ENCODE measurements around the gene TRPM3.

DNA sequence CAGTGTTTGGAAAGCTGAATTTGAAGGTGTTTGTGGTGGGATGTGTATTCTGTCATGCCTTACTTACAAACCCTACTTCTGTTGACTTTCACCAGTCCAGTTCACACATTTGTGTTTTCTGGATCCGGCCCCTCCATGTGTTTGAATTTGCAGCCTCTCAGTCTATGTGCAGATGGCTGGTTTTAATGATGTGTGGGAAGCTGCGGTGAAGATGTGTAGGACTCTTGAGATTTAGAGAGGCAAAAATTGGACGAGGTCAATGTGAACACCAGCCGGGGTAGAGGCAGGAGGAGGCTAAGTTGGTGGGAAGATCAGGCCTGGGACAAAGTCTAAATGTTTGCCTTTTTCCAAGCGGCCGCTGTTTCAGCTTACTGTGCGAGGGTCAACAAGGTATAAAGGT lies 591.6 kb downstream of the TRPM3 start:
- TF ChIP-seq, protein P1, sequence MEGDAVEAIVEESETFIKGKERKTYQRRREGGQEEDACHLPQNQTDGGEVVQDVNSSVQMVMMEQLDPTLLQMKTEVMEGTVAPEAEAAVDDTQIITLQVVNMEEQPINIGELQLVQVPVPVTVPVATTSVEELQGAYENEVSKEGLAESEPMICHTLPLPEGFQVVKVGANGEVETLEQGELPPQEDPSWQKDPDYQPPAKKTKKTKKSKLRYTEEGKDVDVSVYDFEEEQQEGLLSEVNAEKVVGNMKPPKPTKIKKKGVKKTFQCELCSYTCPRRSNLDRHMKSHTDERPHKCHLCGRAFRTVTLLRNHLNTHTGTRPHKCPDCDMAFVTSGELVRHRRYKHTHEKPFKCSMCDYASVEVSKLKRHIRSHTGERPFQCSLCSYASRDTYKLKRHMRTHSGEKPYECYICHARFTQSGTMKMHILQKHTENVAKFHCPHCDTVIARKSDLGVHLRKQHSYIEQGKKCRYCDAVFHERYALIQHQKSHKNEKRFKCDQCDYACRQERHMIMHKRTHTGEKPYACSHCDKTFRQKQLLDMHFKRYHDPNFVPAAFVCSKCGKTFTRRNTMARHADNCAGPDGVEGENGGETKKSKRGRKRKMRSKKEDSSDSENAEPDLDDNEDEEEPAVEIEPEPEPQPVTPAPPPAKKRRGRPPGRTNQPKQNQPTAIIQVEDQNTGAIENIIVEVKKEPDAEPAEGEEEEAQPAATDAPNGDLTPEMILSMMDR (IDR thresholded peaks at IDR 0.05): no peak
- TF ChIP-seq POLR2AphosphoS5 (IDR thresholded peaks at IDR 0.05; ENCODE audit: low read depth, low read length): no peak
- TF ChIP-seq, protein P2, sequence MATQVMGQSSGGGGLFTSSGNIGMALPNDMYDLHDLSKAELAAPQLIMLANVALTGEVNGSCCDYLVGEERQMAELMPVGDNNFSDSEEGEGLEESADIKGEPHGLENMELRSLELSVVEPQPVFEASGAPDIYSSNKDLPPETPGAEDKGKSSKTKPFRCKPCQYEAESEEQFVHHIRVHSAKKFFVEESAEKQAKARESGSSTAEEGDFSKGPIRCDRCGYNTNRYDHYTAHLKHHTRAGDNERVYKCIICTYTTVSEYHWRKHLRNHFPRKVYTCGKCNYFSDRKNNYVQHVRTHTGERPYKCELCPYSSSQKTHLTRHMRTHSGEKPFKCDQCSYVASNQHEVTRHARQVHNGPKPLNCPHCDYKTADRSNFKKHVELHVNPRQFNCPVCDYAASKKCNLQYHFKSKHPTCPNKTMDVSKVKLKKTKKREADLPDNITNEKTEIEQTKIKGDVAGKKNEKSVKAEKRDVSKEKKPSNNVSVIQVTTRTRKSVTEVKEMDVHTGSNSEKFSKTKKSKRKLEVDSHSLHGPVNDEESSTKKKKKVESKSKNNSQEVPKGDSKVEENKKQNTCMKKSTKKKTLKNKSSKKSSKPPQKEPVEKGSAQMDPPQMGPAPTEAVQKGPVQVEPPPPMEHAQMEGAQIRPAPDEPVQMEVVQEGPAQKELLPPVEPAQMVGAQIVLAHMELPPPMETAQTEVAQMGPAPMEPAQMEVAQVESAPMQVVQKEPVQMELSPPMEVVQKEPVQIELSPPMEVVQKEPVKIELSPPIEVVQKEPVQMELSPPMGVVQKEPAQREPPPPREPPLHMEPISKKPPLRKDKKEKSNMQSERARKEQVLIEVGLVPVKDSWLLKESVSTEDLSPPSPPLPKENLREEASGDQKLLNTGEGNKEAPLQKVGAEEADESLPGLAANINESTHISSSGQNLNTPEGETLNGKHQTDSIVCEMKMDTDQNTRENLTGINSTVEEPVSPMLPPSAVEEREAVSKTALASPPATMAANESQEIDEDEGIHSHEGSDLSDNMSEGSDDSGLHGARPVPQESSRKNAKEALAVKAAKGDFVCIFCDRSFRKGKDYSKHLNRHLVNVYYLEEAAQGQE (IDR thresholded peaks at IDR 0.05; ENCODE audit: insufficient read depth in 1 of 2, low read depth in 2 of 2, low read length in 1 of 2): no peak

Data from Panc1 (cell line).